DOHH2 (cell line): ENCODE results near the gene CCDC91.

Source experiments
- EZH2phosphoT487 ChIP-seq: fragments of 200-600 bp; sonication (generic); IDR thresholded peaks from 2 replicates; pipeline ENCODE4 v1.6.1; 2017; ENCODE audit warnings: borderline replicate concordance, mild to moderate bottlenecking, antibody characterized with exemption, low read length, moderate library complexity, mixed read lengths
- TF ChIP-seq, protein P1 (sequence below): fragments of 200-600 bp; sonication (generic); IDR thresholded peaks from one replicate; pipeline ENCODE4 v1.5.1; 2014; ENCODE audit warnings: antibody characterized with exemption, mild to moderate bottlenecking, low read depth, low read length; ENCODE audit not compliant: poor library complexity, severe bottlenecking

DNA sequence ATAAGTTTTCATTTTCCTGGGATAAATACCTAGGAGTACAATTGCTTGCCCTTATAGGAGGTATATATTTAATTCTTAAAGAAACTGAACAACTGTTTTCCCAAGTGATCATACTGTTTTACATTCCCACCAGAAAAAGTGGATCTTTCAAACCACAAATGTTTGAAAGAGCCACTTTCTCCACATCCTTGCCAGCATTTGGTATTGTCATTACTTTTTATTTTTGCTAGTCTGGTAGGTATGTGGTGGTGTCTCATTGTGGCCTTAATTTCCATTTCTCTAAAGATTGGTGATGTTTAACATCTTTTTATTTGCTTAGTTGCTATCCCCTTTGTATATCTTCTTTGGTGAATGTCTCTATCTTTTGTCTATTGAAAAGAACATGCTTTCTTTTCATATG lies 50.6 kb downstream of the CCDC91 start:
- TF ChIP-seq, protein P1, sequence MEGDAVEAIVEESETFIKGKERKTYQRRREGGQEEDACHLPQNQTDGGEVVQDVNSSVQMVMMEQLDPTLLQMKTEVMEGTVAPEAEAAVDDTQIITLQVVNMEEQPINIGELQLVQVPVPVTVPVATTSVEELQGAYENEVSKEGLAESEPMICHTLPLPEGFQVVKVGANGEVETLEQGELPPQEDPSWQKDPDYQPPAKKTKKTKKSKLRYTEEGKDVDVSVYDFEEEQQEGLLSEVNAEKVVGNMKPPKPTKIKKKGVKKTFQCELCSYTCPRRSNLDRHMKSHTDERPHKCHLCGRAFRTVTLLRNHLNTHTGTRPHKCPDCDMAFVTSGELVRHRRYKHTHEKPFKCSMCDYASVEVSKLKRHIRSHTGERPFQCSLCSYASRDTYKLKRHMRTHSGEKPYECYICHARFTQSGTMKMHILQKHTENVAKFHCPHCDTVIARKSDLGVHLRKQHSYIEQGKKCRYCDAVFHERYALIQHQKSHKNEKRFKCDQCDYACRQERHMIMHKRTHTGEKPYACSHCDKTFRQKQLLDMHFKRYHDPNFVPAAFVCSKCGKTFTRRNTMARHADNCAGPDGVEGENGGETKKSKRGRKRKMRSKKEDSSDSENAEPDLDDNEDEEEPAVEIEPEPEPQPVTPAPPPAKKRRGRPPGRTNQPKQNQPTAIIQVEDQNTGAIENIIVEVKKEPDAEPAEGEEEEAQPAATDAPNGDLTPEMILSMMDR, result no peak
- TF ChIP-seq EZH2phosphoT487, result no peak
